Inflammatory macrophage treated with lipopolysaccharide for 1 hour (primary cell): ENCODE measurements around the gene LSP1.

Experiments
- DNase-seq, 2 donors: peaks; one replicate each; pipeline ENCODE4 v3.0.0-alpha.2; 2020 to 2022

The LSP1 gene

GRCh38 chr11:1851468-1852180, 1.3 kb upstream of the LSP1 start:
- no peak for DNase-seq

GRCh38 chr11:1852271-1852876, 510 bp upstream of the LSP1 start:
- no peak for DNase-seq

- no peak for DNase-seq
Measured at GRCh38 chr11:1853376-1854131, 670 bp downstream of the LSP1 start.

GRCh38 chr11:1854132-1854948, 1.5 kb downstream of the LSP1 start:
- no peak for DNase-seq

GRCh38 chr11:1854949-1855885, 2.3 kb downstream of the LSP1 start:
- DNase-seq, result peak; percentile 43 to 83

GRCh38 chr11:1855886-1856265, 3.0 kb downstream of the LSP1 start:
- DNase-seq, result no peak

- no peak for DNase-seq
Measured at GRCh38 chr11:1856306-1857005, 3.6 kb downstream of the LSP1 start.

GRCh38 chr11:1857064-1857463, 4.2 kb downstream of the LSP1 start:
- no peak for DNase-seq

GRCh38 chr11:1858154-1858553, 5.3 kb downstream of the LSP1 start:
- DNase-seq, result peak; percentile 49 to 55

GRCh38 chr11:1858576-1858975, 5.7 kb downstream of the LSP1 start:
- no peak for DNase-seq

GRCh38 chr11:1859004-1859403, 6.1 kb downstream of the LSP1 start:
- DNase-seq, result no peak

- no peak for DNase-seq
Measured at GRCh38 chr11:1860108-1860507, 7.2 kb downstream of the LSP1 start.

GRCh38 chr11:1861435-1862411, 8.8 kb downstream of the LSP1 start:
- DNase-seq, result no peak

- peak; percentile 21 to 47 for DNase-seq
Measured at GRCh38 chr11:1862588-1863351, 9.9 kb downstream of the LSP1 start.

GRCh38 chr11:1863352-1864216, 10.7 kb downstream of the LSP1 start:
- DNase-seq, result peak; percentile 32 to 75

- DNase-seq, result no peak
Measured at GRCh38 chr11:1864231-1864630, 11.3 kb downstream of the LSP1 start.

- DNase-seq, result no peak
Measured at GRCh38 chr11:1864831-1865665, 12.2 kb downstream of the LSP1 start.
